ENCODE results near the gene CISD3.

Gene CISD3

GRCh38 chr17:38698760-38699159 is 31.4 kb upstream of the CISD3 start:
- Histone ChIP-seq H3K9ac (no peak overlapping the region), H3K4me2 (peak overlapping the region in 3 of 11 experiments; percentile 75 to 98 (median 97); a peak in 5 of 22 replicates), H3K36me3 (no peaks in the 10 kb centered on the region), H3K9me3 (replicated peaks in 1 of 11) (0 out of 22 replicates have a peak, but pooled peaks cover 0 to 3% (median 0%) of the 10 kb centered on the region in 11 experiments), H3K27me3 (no peaks in the 10 kb centered on the region), H3K4me1 (peaks cover 38 to 59% (median 51%) of the 10 kb centered on the region in 10 experiments), H3K4me3 (no peak overlapping the region), H4K20me1 (no peaks in the 10 kb centered on the region), H3K27ac (no peak overlapping the region)
- TF ChIP-seq Cebpa-rat (IDR thresholded peaks at IDR 0.05), result no peak

DNA sequence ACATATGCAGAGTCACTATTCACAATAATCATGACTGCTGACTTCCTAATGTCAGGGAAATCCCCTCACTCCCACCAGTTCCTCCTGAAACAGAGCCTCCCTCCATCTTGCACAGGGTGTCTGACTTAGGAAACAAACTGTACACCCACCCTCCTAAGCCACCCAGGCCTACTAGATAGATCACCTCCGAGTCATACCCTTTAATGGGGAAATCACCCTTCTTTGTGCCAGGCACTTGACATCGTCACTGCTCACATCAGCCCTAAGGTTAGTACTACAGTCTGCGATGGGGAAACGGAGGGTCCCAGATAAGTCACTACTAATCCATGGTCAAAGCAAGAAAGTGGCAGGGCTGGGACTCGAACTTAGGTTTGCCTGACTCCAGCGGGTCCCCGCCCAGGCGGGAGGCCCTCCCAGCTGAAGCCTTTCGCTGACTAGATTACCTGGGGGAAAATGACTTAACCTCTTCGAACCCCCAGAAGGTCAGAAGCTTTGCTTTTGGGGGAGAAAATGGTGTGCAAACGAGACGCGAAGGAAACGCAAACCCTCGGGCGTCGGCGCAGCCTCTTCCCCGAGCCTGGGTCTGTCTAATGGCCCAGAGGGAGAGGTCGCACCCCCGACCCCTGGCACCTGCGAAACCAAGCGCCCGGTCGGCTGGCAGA is 28.5 kb upstream of the CISD3 start:
- peak overlapping the region; percentile 90 to 99 (median 97) for H3K27ac ChIP-seq
- H3K4me3 ChIP-seq, result peak overlapping the region; percentile 75 to 96 (median 90)
- H3K9ac ChIP-seq, result peak overlapping the region; percentile 91 to 99 (median 97)
- peaks cover 36 to 60% (median 52%) of the 10 kb centered on the region in 10 experiments for H3K4me1 ChIP-seq
- no peaks in the 10 kb centered on the region for H3K27me3 ChIP-seq
- H3K4me2 ChIP-seq, result peak overlapping the region; percentile 89 to 99 (median 97)
- no peaks in the 10 kb centered on the region for H3K36me3 ChIP-seq
- peaks cover 1 to 7% (median 3%) of the 10 kb centered on the region in 11 experiments; a peak in 13 of 22 replicates for H4K20me1 ChIP-seq
- H3K9me3 ChIP-seq (replicated peaks in 1 of 11), result 0 out of 22 replicates have a peak, but pooled peaks cover 0 to 3% (median 0%) of the 10 kb centered on the region in 11 experiments
- no peak for TF ChIP-seq Cebpa-rat (IDR thresholded peaks at IDR 0.05)

- peak overlapping the region; percentile 89 to 99 (median 97) for H3K4me2 ChIP-seq
- TF ChIP-seq Cebpa-rat (IDR thresholded peaks at IDR 0.05), result no peak
- peak overlapping the region; percentile 90 to 99 (median 97) for H3K27ac ChIP-seq
- H3K9me3 ChIP-seq (replicated peaks in 1 of 11), result 0 out of 22 replicates have a peak, but pooled peaks cover 0 to 3% (median 0%) of the 10 kb centered on the region in 11 experiments
- H3K27me3 ChIP-seq, result no peaks in the 10 kb centered on the region
- H3K4me3 ChIP-seq, result peak overlapping the region; percentile 75 to 96 (median 90)
- peak overlapping the region; percentile 91 to 99 (median 97) for H3K9ac ChIP-seq
- peaks cover 43 to 65% (median 54%) of the 10 kb centered on the region in 10 experiments for H3K4me1 ChIP-seq
- peaks cover 8 to 14% (median 9%) of the 10 kb centered on the region in 11 experiments; a peak in 17 of 22 replicates for H4K20me1 ChIP-seq
- peaks cover 0 to 3% (median 1%) of the 10 kb centered on the region in 11 experiments; a peak in 11 of 22 replicates for H3K36me3 ChIP-seq
These were observed 27.8 kb upstream of the CISD3 start for GRCh38 chr17:38702166-38702915.

DNA sequence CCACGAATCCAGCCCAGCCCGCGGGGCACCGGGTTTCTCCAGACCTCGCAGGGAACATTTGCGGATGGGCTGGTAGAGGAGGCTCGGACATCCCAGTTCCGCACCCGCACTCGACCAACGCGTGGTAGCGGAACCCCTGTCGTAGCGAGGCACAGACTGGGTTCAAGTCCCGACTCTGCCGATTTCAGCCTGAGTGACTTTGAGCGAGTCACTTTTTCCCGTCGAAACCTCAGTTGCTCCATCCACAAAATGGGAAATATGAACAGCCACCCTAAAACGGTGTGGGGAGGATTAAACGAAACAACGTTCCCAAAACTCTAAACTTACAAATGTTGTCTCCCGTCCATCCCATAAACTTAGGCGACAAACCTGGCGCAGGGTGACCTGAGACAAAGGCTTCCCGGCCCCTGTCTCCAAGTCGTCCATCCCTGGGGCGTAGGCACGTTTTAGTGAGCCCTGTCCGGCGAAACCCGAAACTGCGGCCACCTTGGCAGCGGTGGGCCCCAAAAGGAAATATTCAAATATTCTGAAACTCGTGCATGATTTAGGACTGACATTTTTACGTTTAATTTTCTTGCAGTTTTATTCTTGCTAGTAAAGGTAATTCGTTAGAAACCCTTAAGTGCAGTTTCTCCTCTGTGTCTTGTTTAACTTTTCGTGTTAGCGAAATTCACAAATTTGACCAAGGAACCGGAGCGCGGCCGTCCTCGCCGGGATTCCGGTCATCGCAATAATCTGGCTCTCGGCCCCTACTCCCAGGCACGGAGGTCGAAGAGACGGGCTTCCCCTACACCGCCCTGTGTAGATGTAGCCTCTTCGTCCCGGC is 27.0 kb upstream of the CISD3 start:
- TF ChIP-seq Cebpa-rat (IDR thresholded peaks at IDR 0.05), result no peak
- peaks cover 51 to 73% (median 59%) of the 10 kb centered on the region in 10 experiments for H3K4me1 ChIP-seq
- no peaks in the 10 kb centered on the region for H3K27me3 ChIP-seq
- H3K4me2 ChIP-seq, result peak overlapping the region; percentile 89 to 99 (median 97)
- H3K9ac ChIP-seq, result peak overlapping the region; percentile 91 to 99 (median 97)
- H3K4me3 ChIP-seq, result peak overlapping the region; percentile 75 to 96 (median 90)
- 0 out of 22 replicates have a peak, but pooled peaks cover 0 to 3% (median 0%) of the 10 kb centered on the region in 11 experiments for H3K9me3 ChIP-seq (replicated peaks in 1 of 11)
- H3K27ac ChIP-seq, result peak overlapping the region; percentile 90 to 99 (median 97)
- peaks cover 8 to 10% (median 9%) of the 10 kb centered on the region in 11 experiments; a peak in 20 of 22 replicates for H3K36me3 ChIP-seq
- peaks cover 16 to 22% (median 17%) of the 10 kb centered on the region in 11 experiments; a peak in 17 of 22 replicates for H4K20me1 ChIP-seq

GRCh38 chr17:38703742-38704605 is 26.2 kb upstream of the CISD3 start:
- TF ChIP-seq Cebpa-rat (IDR thresholded peaks at IDR 0.05), result no peak
- H3K9ac ChIP-seq, result peak overlapping the region; percentile 91 to 99 (median 97)
- H3K27me3 ChIP-seq, result no peaks in the 10 kb centered on the region
- H3K4me3 ChIP-seq, result peak overlapping the region; percentile 75 to 96 (median 90)
- peak overlapping the region; percentile 89 to 99 (median 97) for H3K4me2 ChIP-seq
- peaks cover 16 to 19% (median 18%) of the 10 kb centered on the region in 11 experiments for H3K36me3 ChIP-seq
- 0 out of 22 replicates have a peak, but pooled peaks cover 0 to 3% (median 0%) of the 10 kb centered on the region in 11 experiments for H3K9me3 ChIP-seq (replicated peaks in 1 of 11)
- peaks cover 53 to 79% (median 68%) of the 10 kb centered on the region in 10 experiments for H3K4me1 ChIP-seq
- H4K20me1 ChIP-seq, result peaks cover 20 to 31% (median 25%) of the 10 kb centered on the region in 11 experiments; a peak in 17 of 22 replicates
- peak overlapping the region; percentile 90 to 99 (median 97) for H3K27ac ChIP-seq

DNA sequence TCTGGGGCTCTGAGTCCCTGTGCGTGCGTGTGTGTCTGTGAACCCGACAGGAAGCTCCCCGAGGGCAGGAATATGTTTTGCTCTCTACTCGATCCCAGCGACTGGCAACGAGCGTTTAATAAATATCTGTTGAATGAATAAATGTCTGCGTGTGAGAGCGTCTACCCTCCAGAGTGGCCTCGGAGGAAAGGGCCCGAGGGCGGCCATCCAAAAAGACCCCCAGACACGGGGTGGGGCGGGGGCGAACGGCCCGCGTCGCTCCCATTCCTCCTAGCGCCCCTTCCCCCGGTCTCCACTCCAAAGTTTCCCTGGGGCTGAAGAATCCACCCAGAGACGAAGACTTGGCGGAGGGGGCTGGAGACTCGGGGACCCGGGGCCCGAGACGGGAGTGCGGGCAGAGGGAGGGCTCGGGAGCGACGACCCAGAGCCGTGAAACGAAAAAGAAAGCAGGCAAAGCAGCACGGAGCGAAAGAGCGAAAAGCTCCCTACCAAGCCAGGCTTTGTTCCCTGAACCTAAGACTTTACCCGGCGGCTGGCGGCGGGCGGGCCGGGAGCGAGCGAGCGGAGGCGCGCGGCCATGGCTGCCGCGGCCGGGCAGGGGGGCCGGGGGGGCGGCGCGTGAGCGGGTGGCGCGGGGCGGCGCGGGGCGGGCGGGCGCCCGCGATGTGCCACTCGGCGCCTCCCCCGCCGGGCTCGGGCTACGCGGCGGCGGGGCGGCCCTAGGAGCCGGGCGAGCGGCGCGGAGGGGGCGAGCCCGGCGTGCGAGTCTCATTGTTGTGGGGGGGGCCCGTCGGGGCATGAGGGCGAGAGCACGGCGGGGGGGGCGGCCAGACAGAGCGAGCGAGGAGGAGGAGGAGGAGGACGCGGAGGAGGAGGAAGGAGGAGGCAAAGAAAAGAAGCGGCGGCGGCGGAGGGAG is 25.3 kb upstream of the CISD3 start, which contains the start of gene MLLT6:
MLLT6 (plus strand) TSS at position 668 of the 917 bp plus-strand sequence. CDS start 360 bp downstream, outside the sequence.
- peak within 1 kb of the TSS; percentile 90 to 99 (median 97) for H3K27ac ChIP-seq
- H3K4me1 ChIP-seq, result peaks cover 53 to 83% (median 77%) of the 10 kb centered on the region in 10 experiments
- H3K9me3 ChIP-seq (replicated peaks in 1 of 11), result 0 out of 22 replicates have a peak, but pooled peaks cover 0 to 3% (median 0%) of the 10 kb centered on the region in 11 experiments
- H3K27me3 ChIP-seq, result no peaks in the 10 kb centered on the region
- H3K36me3 ChIP-seq, result peaks cover 25 to 28% (median 26%) of the 10 kb centered on the region in 11 experiments
- peak within 1 kb of the TSS; percentile 96 to 99 (median 98) for H3K4me2 ChIP-seq
- peak within 1 kb of the TSS; percentile 91 to 99 (median 97) for H3K9ac ChIP-seq
- peak within 1 kb of the TSS; percentile 75 to 96 (median 90) for H3K4me3 ChIP-seq
- TF ChIP-seq Cebpa-rat (IDR thresholded peaks at IDR 0.05), result no peak
- peaks cover 20 to 40% (median 33%) of the 10 kb centered on the region in 11 experiments; a peak in 17 of 22 replicates for H4K20me1 ChIP-seq
